GM21737 (cell line): ENCODE measurements around the gene IGSF8.

Experiments used
- ATAC-seq: cut with Tn5 transposase; IDR thresholded peaks from one replicate; pipeline ENCODE4 v1.9.1; 2021; ENCODE audit warnings: mild to moderate bottlenecking, moderate library complexity; ENCODE audit not compliant: unreplicated experiment

IGSF8 gene

DNA sequence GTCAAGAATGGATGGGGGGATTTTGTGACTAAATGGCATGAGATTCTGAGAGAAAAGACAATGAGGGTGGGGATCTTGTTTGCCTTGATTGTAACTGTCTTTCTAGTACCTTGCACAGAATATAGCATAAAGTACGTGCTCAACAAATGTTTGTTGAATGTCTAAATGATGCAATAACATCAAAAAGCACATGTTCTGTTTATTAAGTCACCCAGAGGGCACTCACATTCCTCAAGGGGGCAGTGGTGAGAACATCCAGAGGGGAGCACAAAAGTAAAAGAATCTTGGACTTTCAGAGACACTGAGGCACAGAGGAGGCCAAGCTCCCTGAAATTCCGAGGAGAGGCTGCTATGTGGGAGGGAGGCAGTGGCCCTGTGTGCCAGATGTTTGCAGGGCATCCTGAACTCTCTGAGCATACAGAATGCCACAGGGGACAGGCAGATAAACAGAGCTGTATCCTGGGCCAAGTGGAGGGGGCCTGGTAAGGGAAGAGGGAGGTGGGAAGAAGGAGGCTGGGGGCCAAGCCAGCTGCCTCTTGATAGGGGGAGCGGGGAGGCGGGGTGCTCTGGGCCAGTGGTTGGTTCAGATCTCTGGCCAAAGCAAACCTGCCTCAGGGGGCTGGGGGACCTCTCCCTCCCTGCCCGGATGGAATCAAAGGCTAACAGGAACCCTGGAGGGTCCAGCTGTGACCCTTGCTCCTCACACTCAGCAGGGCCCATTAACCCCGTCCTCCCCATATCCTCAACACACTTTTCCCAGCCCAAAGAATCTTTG, 10.7 kb upstream of the IGSF8 start:
- ATAC-seq, result no peak

DNA sequence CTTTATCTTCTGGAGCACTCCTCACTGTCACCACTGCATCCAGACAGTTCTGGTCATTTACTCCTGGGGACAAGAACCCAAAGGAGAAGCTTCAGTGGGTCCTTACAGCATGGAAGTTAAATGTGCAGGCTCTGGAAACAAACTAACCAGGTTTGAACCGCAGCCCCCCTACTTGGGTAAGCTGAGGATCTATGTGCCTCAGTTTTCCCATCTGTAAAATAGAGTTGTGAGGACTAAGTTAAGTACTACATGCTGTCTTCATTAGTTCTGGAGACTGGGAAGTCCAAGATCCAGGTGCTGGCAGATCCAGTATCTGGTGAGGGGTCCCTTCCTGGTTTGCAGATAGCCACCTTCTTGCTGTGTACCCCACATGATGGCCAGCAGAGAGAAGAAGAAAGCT, 9.1 kb upstream of the IGSF8 start:
- ATAC-seq, result no peak

- no peak for ATAC-seq
Observed at GRCh38 chr1:160105155-160105554, 6.7 kb upstream of the IGSF8 start.

- ATAC-seq, result no peak
Observed at GRCh38 chr1:160104486-160104885, 6.1 kb upstream of the IGSF8 start.

- no peak for ATAC-seq
Observed at GRCh38 chr1:160103658-160104408, 5.4 kb upstream of the IGSF8 start.

DNA sequence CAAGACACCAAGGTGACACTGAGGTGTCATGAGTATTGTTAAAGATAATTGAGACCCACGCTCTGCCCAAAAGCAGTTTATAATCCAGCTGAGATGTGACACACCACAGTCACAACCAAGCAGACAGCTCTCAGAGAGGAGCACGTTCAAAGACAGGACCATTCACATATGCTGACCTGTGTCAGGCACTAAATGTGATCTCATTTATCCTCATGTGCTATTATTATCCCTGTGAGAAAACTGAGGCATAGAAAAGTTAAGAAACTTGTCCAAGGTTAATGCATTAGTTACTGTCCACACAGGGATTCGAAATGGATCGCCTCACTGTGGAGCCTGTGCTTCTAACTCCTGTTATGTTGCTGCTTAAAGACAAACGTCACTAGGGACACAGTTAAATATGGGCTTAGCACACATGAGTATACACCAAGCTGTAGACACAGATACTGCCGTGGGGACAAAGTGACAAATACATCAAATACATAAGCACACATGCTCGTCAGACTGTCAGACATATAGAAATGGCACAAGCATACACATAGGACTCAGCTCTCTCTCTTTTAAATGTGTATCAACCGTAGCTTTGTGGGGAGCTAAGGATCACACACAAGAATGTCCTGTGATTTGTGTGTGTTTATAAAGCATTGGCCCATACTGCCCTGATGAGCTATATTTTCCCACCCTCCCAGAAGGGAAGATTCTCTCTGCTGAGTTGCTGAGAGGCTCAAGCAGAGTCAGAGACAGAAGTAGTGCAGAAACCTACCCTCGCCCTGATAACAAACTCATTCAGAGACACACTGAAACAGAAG, 3.5 kb upstream of the IGSF8 start:
- ATAC-seq, result no peak

DNA sequence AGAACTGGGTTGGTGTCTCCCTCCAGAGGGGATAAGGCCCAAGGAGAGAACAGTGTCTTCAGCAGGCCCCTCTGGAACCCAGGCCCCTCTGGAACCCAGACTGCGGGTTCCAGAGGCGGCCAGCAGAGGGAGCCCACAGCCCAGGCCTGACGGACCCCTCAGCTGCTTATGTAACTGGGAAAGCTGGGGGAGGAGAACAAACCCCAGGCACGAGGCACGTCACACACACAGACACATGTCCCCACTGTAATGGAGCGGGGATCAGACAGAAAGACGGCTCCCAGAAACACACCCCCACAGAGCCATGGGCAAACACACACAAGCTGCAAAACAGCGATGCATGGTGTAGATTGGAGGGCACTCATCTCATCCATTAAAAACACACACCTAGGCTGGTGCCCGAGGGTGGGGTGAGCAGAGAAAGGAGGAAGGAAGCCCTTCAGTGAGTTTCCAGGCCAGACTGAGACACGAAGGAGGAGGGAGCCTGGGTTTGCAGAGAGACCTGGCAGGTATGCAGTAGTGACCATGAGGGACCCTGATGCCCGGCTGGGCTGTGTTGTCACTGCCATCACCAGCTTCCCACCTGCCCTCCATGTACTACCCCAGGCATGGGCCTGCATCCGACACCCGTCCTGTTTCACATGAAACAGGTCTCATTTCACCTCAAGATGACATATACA, 2.8 kb upstream of the IGSF8 start:
- no peak for ATAC-seq

- ATAC-seq, result no peak
Observed at GRCh38 chr1:160099716-160100375, 1.4 kb upstream of the IGSF8 start.

GRCh38 chr1:160098852-160099561, 588 bp upstream of the IGSF8 start:
- ATAC-seq, result peak; percentile 83

- ATAC-seq, result no peak
Observed at GRCh38 chr1:160097151-160097910, 1.1 kb downstream of the IGSF8 start.

- ATAC-seq, result no peak
Observed at GRCh38 chr1:160096274-160097116, 1.9 kb downstream of the IGSF8 start.

DNA sequence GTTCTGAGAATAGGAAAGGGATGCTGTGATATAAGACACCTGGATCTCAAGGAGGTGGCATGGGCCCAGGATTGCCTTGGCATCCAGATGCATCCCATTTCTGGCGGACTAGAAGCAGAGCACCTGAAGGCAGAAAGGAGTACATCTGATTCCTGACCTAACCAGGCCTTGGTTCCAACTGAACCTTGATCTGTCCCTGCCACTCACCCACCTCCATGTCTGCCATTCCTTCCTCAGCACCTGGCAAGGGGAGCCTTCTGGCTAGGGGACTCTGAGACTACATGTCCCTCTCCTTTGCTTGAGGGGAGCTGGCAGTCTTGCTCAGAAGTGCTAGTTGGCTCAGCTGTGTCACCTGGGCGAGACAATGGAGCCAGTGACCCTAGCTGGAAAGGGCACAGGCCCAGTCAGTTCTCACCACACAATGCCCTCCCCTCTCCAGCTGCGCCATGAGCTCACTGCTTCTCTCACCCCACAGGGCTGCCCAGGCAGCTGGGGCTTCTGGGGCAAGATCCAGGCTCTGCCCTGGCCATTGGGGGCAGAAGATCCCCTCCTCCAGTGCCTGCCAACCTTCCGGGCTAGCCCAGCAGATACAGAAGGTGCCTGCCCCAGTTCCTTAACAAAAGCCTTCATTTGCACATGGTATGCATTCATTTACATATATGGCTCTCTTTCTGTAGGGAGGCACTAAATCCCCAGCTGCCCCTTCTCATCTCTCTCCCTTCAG, 2.9 kb downstream of the IGSF8 start:
- no peak for ATAC-seq

- ATAC-seq, result no peak
Observed at GRCh38 chr1:160094806-160095205, 3.6 kb downstream of the IGSF8 start.

GRCh38 chr1:160094291-160094625, 4.2 kb downstream of the IGSF8 start:
- ATAC-seq, result no peak

GRCh38 chr1:160093624-160094290, 4.7 kb downstream of the IGSF8 start:
- no peak for ATAC-seq

DNA sequence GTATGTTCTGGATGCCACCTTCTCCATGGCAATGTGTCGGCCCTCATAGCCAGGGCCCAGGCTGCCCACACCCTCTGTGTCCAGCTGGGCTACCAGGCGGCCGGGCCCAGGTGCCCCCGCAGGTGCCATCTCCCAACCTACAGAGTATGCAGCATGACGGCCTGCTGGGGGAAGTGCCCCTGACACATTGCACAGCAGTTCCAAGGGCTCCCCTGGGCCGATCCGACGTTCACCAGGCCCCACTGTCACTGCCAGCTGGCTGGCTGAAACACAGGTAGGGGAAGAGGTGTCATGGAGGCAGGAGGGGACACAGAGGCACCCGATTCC, 5.4 kb downstream of the IGSF8 start:
- ATAC-seq, result no peak

- ATAC-seq, result no peak
Observed at GRCh38 chr1:160092366-160093068, 5.9 kb downstream of the IGSF8 start.
